A673 (cell line): ENCODE data around the gene TRPM1. TPM values are rescaled to one million over a fixed set of nuclear protein-coding genes. Genes with fewer than 3 reads are reported as not detected.

Source experiments
- BruUV-seq: library from RNA; stranded (reverse); fragments of 400-500 nt; replicated peaks from 2 replicates; lab custom pipeline; 2021; lab: Mats Ljungman, UMichigan
- CTCF ChIA-PET: fragments of 300-600 bp; sonication (Branson Sonifier 250); formaldehyde crosslinking; loops from one replicate; lab custom pipeline; 2022; ENCODE audit warnings: antibody characterized with exemption; lab: Charles Lee
- POLR2A ChIA-PET: fragments of 300-600 bp; sonication (Branson Sonifier 250); formaldehyde crosslinking; loops from one replicate; lab custom pipeline; 2022; ENCODE audit warnings: antibody characterized with exemption; ENCODE audit not compliant: low non-redundant PET; lab: Charles Lee
- DNase-seq: peaks from one replicate; pipeline ENCODE4 v3.0.0-alpha.2; 2015; ENCODE audit warnings: low spot score
- H3K27ac ChIP-seq: fragments of 200-600 bp; sonication (generic); 2 replicates; pipeline ENCODE4 v1.5.1; 2016; ENCODE audit warnings: mixed run types, low read depth, mild to moderate bottlenecking, mixed read lengths, antibody characterized with exemption, low read length; ENCODE audit not compliant: poor library complexity, severe bottlenecking
- H3K27me3 ChIP-seq: fragments of 200-600 bp; sonication (generic); replicated peaks from 2 replicates; pipeline ENCODE4 v1.6.1; 2017; ENCODE audit warnings: mixed run types, low read depth, mild to moderate bottlenecking, mixed read lengths, antibody characterized with exemption, low read length; ENCODE audit not compliant: insufficient read depth, poor library complexity
- H3K36me3 ChIP-seq: fragments of 200-600 bp; sonication (generic); 2 replicates; pipeline ENCODE4 v1.6.1; 2016; ENCODE audit warnings: mixed run types, mild to moderate bottlenecking, mixed read lengths, antibody characterized with exemption, low read length; ENCODE audit not compliant: insufficient read depth, poor library complexity, severe bottlenecking
- H3K4me1 ChIP-seq: fragments of 200-600 bp; sonication (generic); 2 replicates; pipeline ENCODE4 v1.6.1; 2017; ENCODE audit warnings: mixed run types, mild to moderate bottlenecking, mixed read lengths, antibody characterized with exemption, low read length; ENCODE audit not compliant: insufficient read depth, poor library complexity, severe bottlenecking
- H3K4me3 ChIP-seq: fragments of 200-600 bp; sonication (generic); 2 replicates; pipeline ENCODE4 v1.5.1; 2016; ENCODE audit warnings: low read depth, mixed run types, mild to moderate bottlenecking, mixed read lengths, low read length; ENCODE audit not compliant: poor library complexity, severe bottlenecking
- H3K9me3 ChIP-seq: fragments of 200-600 bp; sonication (generic); 2 replicates; pipeline ENCODE4 v1.6.1; 2016; ENCODE audit warnings: mixed run types, low read depth, mild to moderate bottlenecking, mixed read lengths, antibody characterized with exemption, low read length; ENCODE audit not compliant: poor library complexity, severe bottlenecking
- EZH2 ChIP-seq: fragments of 200-600 bp; sonication (generic); IDR thresholded peaks from 2 replicates; pipeline ENCODE4 v1.6.1; 2017; ENCODE audit warnings: borderline replicate concordance, low read depth, mild to moderate bottlenecking, mixed read lengths, antibody characterized with exemption, low read length; ENCODE audit not compliant: poor library complexity, severe bottlenecking
- intact Hi-C: fragments of 100-400 bp; cut with micrococcal nuclease; formaldehyde crosslinking; loops from one replicate; pipeline ENCODE4 v1.10.0; 2022; ENCODE audit not compliant: unreplicated experiment
- total RNA-seq: library from RNA; stranded (reverse); gene quantifications from 2 replicates; pipeline ENCODE4 v1.2.3, GENCODE V29; 2021
- TF ChIP-seq, protein P1 (sequence below): fragments of 300-800, 200-600 bp; sonication (generic); conservative IDR thresholded peaks from 2 replicates; pipeline ENCODE4 v1.5.1; 2017; ENCODE audit warnings: low read depth, mild to moderate bottlenecking, antibody characterized with exemption, low read length, moderate library complexity, mixed read lengths

TRPM1 gene
- total RNA-seq, 1 experiment from 2014 or later = not detected

GRCh38 chr15:31078471-31078870, 23.1 kb downstream of the TRPM1 start:
- no peak overlapping the region for H3K27ac ChIP-seq
- BruUV-seq = no TSS peak
- no peaks in the 10 kb centered on the region for H3K9me3 ChIP-seq
- H3K4me1 ChIP-seq = no peaks in the 10 kb centered on the region
- H3K27me3 ChIP-seq = peaks cover 3% of the 10 kb centered on the region
- DNase-seq = no peak
- no peaks in the 10 kb centered on the region for H3K36me3 ChIP-seq
- ChIA-PET CTCF (no interaction called here), POLR2A (no interaction called here)
- no peak overlapping the region for H3K4me3 ChIP-seq
- no peak for TF ChIP-seq EZH2
- TF ChIP-seq, protein P1, sequence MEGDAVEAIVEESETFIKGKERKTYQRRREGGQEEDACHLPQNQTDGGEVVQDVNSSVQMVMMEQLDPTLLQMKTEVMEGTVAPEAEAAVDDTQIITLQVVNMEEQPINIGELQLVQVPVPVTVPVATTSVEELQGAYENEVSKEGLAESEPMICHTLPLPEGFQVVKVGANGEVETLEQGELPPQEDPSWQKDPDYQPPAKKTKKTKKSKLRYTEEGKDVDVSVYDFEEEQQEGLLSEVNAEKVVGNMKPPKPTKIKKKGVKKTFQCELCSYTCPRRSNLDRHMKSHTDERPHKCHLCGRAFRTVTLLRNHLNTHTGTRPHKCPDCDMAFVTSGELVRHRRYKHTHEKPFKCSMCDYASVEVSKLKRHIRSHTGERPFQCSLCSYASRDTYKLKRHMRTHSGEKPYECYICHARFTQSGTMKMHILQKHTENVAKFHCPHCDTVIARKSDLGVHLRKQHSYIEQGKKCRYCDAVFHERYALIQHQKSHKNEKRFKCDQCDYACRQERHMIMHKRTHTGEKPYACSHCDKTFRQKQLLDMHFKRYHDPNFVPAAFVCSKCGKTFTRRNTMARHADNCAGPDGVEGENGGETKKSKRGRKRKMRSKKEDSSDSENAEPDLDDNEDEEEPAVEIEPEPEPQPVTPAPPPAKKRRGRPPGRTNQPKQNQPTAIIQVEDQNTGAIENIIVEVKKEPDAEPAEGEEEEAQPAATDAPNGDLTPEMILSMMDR = no peak
- intact Hi-C loops = no loop called here

GRCh38 chr15:31077941-31078340, 23.6 kb downstream of the TRPM1 start:
- POLR2A ChIA-PET = no interaction called here

GRCh38 chr15:31077181-31077580, 24.3 kb downstream of the TRPM1 start:
- Histone ChIP-seq H3K36me3 (no peaks in the 10 kb centered on the region), H3K27me3 (peaks cover 3% of the 10 kb centered on the region), H3K4me3 (no peak overlapping the region), H3K9me3 (no peaks in the 10 kb centered on the region), H3K4me1 (no peaks in the 10 kb centered on the region), H3K27ac (no peak overlapping the region)
- CTCF ChIA-PET = no interaction called here
- TF ChIP-seq, protein P1 = no peak
- no peak for TF ChIP-seq EZH2
- POLR2A ChIA-PET = no interaction called here
- DNase-seq = no peak
- intact Hi-C loops = no loop called here
- no TSS peak for BruUV-seq

More at GRCh38 chr15:31077941-31078340, 23.6 kb downstream of the TRPM1 start:
- Histone ChIP-seq H3K9me3 (no peaks in the 10 kb centered on the region), H3K4me1 (no peaks in the 10 kb centered on the region), H3K36me3 (no peaks in the 10 kb centered on the region), H3K27ac (no peak overlapping the region), H3K27me3 (peaks cover 3% of the 10 kb centered on the region), H3K4me3 (no peak overlapping the region)
- BruUV-seq = no TSS peak
- TF ChIP-seq EZH2 = no peak
- TF ChIP-seq, protein P1 = no peak
- CTCF ChIA-PET = no interaction called here
- intact Hi-C loops = no loop called here
- no peak for DNase-seq
